Measurements from ENCODE around the gene B3GALT6.

The B3GALT6 gene

DNA sequence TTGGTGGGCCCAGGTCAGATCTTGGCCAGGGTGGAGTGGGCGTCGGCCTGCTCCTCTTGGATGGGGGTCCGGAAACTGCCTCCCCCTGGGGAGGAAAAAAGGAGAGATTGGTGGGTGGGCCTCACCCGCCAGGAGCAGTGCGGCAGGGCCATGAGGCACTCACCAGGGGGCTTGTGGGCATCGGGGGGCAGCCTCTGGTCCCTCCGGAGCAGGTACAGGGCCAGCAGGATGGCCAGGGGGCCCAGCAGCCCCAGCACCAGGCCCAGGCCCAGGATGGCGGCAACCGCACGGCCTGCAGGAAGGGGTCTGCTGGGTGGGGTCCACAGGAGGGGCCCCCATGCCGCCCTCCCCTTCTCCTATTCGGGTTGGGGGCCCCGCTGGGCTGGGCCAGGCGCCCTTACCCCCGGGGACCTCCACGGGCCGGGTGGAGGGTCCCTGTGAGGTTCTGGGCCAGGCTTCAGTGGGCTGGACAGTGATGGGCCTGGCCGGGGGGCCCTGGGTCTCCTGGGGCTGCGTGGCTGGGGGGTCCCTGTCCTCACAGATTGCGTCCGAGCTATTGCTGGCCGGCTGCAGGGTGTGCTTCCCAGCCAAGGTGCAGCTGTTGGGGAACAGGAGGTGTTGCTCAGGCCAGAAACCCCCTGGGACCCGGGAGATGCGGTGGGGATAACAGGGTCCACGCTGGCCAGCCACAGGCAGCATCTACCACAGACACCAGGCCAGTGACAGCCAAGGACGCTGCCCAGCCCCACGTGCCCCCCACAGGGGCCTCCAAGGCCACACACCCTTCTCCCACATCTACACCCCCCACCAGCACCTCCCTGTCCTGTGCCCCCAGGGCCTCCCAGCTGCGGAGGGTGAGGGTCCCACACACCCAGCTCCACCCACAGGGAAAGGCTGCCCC is 20.2 kb upstream of the B3GALT6 start:
- no peaks in the 10 kb centered on the region for H3K9me3 ChIP-seq (ENCODE audit: control insufficient read depth, insufficient read depth, low read depth, low read length)
- H3K36me3 ChIP-seq (ENCODE audit: control insufficient read depth in 2 of 2, insufficient read depth in 1 of 2, low read length in 2 of 2), result peaks cover 0 to 16% of the 10 kb centered on the region in 2 experiments; a peak in 1 of 3 replicates
- peaks cover 3% of the 10 kb centered on the region; the same call in 1 of the 2 replicates for H3K4me1 ChIP-seq (ENCODE audit: control insufficient read depth, insufficient read depth, low read length)
- H3K27ac ChIP-seq (ENCODE audit: extremely low read depth, low read depth, low read length), result no peak overlapping the region
- H3K4me3 ChIP-seq (ENCODE audit: low read depth, low read length), result no peak overlapping the region
- ChIA-PET CTCF (interaction anchor here (0.6 kb wide), 1 partner anchor 13 kb away, joined by 3 read pairs; no protein-coding TSS in a partner anchor), POLR2A (interaction anchor here (1.0 kb wide), 1 partner anchor 28 kb away, joined by 4 read pairs; no protein-coding TSS in a partner anchor)
- TF ChIP-seq ZNF202 (tag by site-specific recombination; IDR thresholded peaks at IDR 0.05; ENCODE audit: borderline replicate concordance), result no peak
- TF ChIP-seq, protein P1, sequence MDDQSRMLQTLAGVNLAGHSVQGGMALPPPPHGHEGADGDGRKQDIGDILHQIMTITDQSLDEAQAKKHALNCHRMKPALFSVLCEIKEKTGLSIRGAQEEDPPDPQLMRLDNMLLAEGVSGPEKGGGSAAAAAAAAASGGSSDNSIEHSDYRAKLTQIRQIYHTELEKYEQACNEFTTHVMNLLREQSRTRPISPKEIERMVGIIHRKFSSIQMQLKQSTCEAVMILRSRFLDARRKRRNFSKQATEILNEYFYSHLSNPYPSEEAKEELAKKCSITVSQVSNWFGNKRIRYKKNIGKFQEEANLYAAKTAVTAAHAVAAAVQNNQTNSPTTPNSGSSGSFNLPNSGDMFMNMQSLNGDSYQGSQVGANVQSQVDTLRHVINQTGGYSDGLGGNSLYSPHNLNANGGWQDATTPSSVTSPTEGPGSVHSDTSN (CRISPR knock-in tag; IDR thresholded peaks at IDR 0.05), result no peak
- 0 out of 2 replicates have a peak, but pooled peaks have one; percentile 7 for TF ChIP-seq GLIS1 (tag by site-specific recombination; IDR thresholded peaks at IDR 0.05)
- peak; percentile 59; the same call in 1 of the 2 replicates for TF ChIP-seq GLIS2 (tag by site-specific recombination; IDR thresholded peaks at IDR 0.05)
- TF ChIP-seq ZNF48 (tag by site-specific recombination; IDR thresholded peaks at IDR 0.05), result no peak
- no peak for TF ChIP-seq ZNF670 (tag by site-specific recombination; IDR thresholded peaks at IDR 0.05; ENCODE audit: low read depth)

DNA sequence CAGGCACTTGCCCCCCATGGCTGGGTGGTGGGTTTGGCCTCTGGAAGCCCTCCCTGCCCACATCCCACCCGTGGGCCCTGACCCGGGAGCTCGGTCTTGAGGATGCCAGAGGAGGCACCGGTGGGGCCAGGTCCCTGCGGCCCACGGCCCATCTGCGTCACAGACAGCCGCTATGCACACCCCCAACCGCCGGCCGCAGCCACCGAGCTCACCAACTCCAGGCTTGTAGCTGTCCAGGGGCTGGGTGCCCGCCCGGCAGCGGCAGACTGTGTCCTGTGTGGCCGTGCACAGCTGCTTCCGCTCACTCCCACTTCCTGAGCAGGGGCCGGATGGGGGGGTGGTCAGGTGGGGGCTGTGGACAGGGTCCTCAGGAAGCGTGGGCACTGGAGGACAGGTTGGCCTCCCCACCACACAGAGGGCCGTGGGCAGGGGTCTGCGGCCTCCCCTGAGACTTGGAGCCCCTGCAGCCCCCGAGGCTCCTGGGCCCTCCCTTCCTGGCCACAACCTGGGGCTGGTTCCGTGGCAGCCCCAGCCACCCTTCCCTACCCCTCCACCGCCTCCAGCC is 19.2 kb upstream of the B3GALT6 start:
- Histone ChIP-seq H3K36me3 (ENCODE audit: control insufficient read depth in 2 of 2, insufficient read depth in 1 of 2, low read length in 2 of 2) (peaks cover 0 to 27% of the 10 kb centered on the region in 2 experiments; a peak in 1 of 3 replicates), H3K4me3 (ENCODE audit: low read depth, low read length) (no peak overlapping the region), H3K27ac (ENCODE audit: extremely low read depth, low read depth, low read length) (no peak overlapping the region), H3K4me1 (ENCODE audit: control insufficient read depth, insufficient read depth, low read length) (peaks cover 3% of the 10 kb centered on the region; the same call in 1 of the 2 replicates), H3K9me3 (ENCODE audit: control insufficient read depth, insufficient read depth, low read depth, low read length) (no peaks in the 10 kb centered on the region)
- POLR2A ChIA-PET, result interaction anchor here (1.0 kb wide), 1 partner anchor 26 kb away, joined by 4 read pairs; no protein-coding TSS in a partner anchor
- CTCF ChIA-PET, result interaction anchor here (0.6 kb wide), 1 partner anchor 11 kb away, joined by 3 read pairs; no protein-coding TSS in a partner anchor
- TF ChIP-seq ZNF23 (tag by site-specific recombination; IDR thresholded peaks at IDR 0.05; ENCODE audit: borderline replicate concordance) (no peak), SP2 (tag by site-specific recombination; IDR thresholded peaks at IDR 0.05) (peak; percentile 11; the same call in 1 of the 2 replicates), ZNF223 (tag by site-specific recombination; IDR thresholded peaks at IDR 0.05) (no peak)
- TF ChIP-seq, protein P2, sequence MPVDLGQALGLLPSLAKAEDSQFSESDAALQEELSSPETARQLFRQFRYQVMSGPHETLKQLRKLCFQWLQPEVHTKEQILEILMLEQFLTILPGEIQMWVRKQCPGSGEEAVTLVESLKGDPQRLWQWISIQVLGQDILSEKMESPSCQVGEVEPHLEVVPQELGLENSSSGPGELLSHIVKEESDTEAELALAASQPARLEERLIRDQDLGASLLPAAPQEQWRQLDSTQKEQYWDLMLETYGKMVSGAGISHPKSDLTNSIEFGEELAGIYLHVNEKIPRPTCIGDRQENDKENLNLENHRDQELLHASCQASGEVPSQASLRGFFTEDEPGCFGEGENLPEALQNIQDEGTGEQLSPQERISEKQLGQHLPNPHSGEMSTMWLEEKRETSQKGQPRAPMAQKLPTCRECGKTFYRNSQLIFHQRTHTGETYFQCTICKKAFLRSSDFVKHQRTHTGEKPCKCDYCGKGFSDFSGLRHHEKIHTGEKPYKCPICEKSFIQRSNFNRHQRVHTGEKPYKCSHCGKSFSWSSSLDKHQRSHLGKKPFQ (tag by site-specific recombination; IDR thresholded peaks at IDR 0.05), result no peak

DNA sequence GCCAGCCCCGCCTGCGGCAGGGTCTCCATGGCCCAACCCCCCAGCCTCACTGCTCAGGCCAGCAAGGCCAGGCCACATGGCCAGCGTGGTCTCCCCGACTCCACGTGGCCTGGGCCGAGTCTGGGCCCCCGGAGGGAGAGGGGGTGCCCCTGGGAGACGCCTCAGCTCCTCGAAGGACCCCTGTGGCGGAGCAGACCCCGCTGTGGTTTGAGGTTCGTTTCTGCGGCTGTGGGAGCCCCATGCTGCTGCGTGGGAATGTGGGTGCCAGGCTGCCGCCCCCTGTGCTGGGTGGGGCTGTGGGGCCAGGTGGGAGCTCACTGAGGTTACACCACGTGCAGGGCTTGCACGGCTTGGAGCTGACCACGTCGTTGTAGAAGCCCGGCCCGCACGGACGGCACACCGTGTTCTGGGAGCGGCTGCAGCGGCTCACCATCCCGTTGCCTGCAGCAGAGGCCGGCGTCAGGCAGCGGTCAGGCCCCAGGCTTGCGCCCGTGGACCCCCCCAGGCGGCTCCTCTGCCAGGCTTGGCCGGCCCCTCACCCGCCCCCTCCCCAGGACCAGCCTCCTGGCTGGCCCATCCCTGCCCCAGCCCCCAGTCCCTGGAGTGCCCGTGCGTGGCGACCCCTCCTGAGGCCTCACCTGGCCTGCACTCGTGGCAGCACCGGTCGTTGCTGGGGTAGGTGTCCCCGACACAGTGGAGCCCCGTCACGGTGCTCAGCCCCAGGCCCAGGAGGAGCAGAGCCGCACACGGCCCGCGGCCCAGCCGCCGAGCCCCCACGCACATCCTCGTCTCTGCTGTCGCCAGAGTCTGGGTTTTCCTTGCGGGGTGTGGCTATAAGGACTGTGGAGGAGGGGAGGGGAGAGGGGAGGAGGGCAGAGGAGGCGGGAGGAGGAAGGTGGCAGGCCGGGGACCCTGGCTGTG is 18.4 kb upstream of the B3GALT6 start, which contains the start of gene TNFRSF4:
Gene TNFRSF4, minus strand, starts transcription at position 809 of the 921 bp plus-strand sequence. Its CDS starts 26 bp downstream, at position 783.
- peaks cover 0 to 34% of the 10 kb centered on the region in 2 experiments; a peak in 1 of 3 replicates for H3K36me3 ChIP-seq (ENCODE audit: control insufficient read depth in 2 of 2, insufficient read depth in 1 of 2, low read length in 2 of 2)

More for the DNA sequence above, 18.4 kb upstream of the B3GALT6 start, which contains the start of gene TNFRSF4:
- Histone ChIP-seq H3K9me3 (ENCODE audit: control insufficient read depth, insufficient read depth, low read depth, low read length) (no peaks in the 10 kb centered on the region), H3K27ac (ENCODE audit: extremely low read depth, low read depth, low read length) (no peak within 1 kb of the TSS), H3K4me3 (ENCODE audit: low read depth, low read length) (no peak within 1 kb of the TSS), H3K4me1 (ENCODE audit: control insufficient read depth, insufficient read depth, low read length) (no peaks in the 10 kb centered on the region)
- CTCF ChIA-PET, result interaction anchor here (0.7 kb wide), 1 partner anchor 282 kb away, joined by 4 read pairs; no protein-coding TSS in a partner anchor
- POLR2A ChIA-PET, result no interaction called here
- TF ChIP-seq SETDB1 (IDR thresholded peaks at IDR 0.05; ENCODE audit: insufficient read length, low read length), result no peak
- 0 out of 2 replicates have a peak, but pooled peaks have one; percentile 60 for TF ChIP-seq ZBTB7A (tag by site-specific recombination; IDR thresholded peaks at IDR 0.05; ENCODE audit: low read depth)
- TF ChIP-seq ZFHX2 (tag by site-specific recombination; conservative IDR thresholded peaks at IDR 0.05), result peak; percentile 35
- no peak for TF ChIP-seq ZNF664 (tag by site-specific recombination; IDR thresholded peaks at IDR 0.05)
